NCI-H524 (cell line): ENCODE results near the gene ANKRD13A.
"Not testable (repeated sequence)": the region's sequence is repeated elsewhere in the genome, so short reads cannot be mapped to it uniquely, and the experiment has no call there.

Source experiments
- DNase-seq, 2 experiments: peaks; one replicate each; lab custom pipeline; 2025; lab: John Stamatoyannopoulos, UW

Gene ANKRD13A

DNA sequence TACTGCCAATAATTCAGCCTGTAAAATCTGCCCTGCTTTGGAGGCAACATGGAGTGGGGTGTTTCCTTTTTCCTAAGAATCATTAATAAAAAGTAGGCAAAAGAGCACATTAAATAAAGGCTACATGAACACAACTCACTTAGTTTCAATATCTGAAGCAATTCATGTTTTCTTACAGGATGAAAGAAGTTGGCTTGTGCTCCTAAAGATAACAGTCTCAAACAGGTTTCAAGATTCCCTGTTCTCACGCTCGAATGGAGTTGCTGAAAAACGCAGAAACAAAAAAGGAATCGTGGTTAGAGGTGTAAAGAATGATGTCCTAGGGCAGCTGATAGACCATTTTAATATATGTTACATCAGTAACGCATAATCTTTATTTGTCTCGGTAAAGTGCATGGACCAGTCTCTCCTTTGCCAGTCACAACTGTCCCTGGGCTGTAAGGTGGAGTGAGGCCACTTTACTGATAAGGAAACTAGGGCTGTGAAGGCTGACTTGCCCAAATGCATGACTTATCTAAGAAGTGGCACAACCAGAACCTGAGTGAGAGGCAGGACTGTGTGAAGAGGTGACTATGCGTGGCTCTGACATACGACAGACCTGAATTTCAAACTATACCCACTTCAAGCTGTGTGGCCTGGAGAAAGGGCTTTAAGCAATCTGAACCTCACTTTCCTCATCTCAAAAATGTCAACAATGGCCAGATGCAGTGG lies 15.6 kb upstream of the ANKRD13A start:
- no peak for DNase-seq

- DNase-seq: not testable (repeated sequence)
Measured at GRCh38 chr12:109986236-109986635, 13.0 kb upstream of the ANKRD13A start.

DNA sequence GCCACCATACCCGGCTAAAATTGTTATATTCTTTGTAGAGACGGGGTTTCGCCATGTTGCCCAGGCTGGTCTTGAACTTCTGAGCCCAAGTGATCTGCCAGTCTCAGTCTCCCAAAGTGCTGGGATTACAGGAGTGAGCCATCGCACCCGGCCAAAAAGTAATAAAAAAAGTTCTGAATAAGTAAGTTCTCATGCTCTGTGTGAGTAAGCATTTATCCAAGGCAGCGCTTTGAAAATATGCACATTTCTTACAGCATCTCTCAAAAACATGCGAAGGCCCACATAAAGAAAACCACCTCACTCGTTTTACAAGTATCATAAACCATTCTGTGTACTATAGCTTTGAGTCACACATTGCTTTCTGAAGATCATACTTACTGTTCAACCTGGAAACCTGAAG lies 11.6 kb upstream of the ANKRD13A start:
- DNase-seq: no peak

- no peak for DNase-seq
Measured at GRCh38 chr12:109988274-109988673, 11.0 kb upstream of the ANKRD13A start.

GRCh38 chr12:109988903-109989302 lies 10.3 kb upstream of the ANKRD13A start:
- DNase-seq: no peak

- peak in 1 of 2 experiments; percentile 39 for DNase-seq
Measured at GRCh38 chr12:109989380-109989779, 9.8 kb upstream of the ANKRD13A start.

DNA sequence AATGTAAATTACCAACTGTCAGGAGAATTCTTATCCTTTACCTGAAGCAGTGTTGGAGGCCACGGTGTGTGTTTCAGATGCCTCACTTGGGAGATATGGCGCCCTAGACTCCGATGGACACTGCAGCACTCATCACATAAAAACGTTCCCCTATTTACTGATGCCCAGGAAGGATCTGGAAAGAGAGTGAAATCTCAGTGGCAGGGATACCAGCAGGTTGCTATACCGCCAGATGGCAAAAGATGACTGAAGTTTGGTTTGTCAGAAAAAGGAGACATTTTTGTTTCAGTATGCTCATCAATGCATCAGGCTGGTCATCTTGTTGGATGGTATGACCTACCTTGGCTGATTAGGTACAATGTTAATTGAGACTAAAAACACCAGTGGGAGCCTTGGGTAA lies 7.6 kb upstream of the ANKRD13A start:
- no peak for DNase-seq

DNA sequence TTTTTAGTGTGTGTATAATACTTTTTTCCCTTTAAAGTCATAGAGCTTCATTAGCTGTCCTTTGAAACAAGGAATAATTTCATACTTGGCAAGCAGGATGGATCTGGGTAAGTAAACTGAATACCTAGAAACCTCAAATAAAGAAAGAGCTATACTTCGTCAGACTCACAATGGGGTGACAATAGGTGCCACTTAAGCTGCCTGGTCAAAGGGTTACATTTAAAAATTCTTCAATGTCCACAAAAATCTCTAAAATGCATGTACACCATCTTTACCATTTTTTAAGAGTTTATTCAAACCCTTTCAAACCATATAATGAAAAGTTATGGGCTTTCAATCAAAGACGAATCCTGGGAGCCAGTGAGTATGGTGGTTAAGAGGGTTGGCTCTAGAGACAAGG lies 6.1 kb upstream of the ANKRD13A start:
- DNase-seq: no peak

- DNase-seq: no peak
Measured at GRCh38 chr12:109994401-109995175, 4.6 kb upstream of the ANKRD13A start.

GRCh38 chr12:109995361-109995685 lies 3.9 kb upstream of the ANKRD13A start:
- no peak for DNase-seq

- peak; percentile 87 to 91 for DNase-seq
Measured at GRCh38 chr12:109995686-109996482, 3.3 kb upstream of the ANKRD13A start, which contains the start of gene GIT2. GIT2 (minus strand) TSS chr12:109996368; CDS start chr12:109996224, 144 bp downstream.

- no peak for DNase-seq
Measured at GRCh38 chr12:109996483-109996853, 2.8 kb upstream of the ANKRD13A start.

DNA sequence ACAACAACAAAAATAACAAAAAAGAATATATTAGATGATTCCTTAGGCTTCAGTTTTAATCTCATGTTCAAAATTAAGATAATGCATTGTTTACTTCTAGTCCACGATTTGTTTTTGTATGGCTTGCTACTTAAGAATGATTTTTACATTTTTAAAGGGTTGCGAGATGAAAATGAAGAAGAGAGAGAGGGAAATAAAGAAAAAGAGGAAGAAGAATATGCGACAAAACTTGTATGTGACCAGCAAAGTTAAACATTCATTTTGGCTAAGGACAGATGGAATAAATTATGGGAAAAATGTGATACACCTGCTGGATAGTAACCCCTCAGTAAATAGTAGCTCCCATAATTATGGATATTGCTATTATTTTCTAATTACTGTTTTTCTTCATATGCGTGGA lies 1.8 kb upstream of the ANKRD13A start:
- no peak for DNase-seq

DNA sequence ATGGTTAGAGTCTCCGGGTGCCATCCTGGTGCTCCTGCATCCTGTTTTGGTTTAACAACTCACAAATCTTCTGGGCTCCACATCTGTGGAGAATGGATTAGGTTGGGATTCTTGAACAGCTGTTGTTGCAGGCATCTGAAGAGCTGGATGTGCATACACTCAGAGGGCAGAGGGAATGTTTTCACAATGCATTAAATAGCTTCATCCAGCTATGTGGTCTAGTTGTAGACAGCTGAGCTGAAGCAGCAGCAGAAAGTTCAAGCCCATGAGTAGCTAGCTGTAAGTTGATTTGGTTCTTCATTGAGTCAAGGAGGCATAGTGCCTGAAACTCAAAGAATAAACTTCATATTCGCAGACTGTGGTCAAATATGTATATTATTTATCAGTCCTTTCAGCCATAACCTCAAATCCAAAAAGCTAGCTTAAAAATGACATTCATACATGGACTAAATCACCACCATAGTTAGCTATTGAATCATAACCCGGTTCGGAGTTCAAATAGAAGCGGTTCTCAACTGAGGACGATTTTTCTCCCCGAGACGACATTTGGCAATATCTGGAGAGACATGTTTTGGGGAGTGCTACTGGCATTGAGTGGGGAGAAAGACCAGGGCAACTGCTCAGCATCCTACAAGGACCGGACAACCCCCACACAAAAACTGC lies 858 bp upstream of the ANKRD13A start:
- peak in 1 of 2 experiments; percentile 56 for DNase-seq

- DNase-seq: no peak
Measured at GRCh38 chr12:109999649-109999971, 380 bp downstream of the ANKRD13A start.

- DNase-seq: peak in 1 of 2 experiments; percentile 12
Measured at GRCh38 chr12:109999983-110000505, 814 bp downstream of the ANKRD13A start.

DNA sequence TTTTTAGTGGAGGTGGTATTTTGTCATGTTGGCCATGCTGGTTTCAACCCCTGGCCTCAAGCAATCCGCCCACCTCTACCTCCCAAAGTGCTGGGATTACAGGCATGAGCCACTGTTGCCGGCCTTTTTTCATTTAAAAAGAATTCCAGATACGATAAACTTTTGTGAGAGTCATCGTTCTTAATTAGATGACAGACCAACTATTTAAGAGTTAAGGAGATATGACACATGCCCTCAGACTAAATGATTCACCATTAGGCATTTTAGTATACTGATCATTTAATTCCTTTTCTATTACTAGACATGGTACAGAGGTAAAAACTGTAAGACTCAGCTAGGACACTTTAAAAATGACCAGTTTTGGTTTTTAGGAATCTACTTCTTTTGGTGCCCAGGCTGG lies 2.4 kb downstream of the ANKRD13A start:
- no peak for DNase-seq

DNA sequence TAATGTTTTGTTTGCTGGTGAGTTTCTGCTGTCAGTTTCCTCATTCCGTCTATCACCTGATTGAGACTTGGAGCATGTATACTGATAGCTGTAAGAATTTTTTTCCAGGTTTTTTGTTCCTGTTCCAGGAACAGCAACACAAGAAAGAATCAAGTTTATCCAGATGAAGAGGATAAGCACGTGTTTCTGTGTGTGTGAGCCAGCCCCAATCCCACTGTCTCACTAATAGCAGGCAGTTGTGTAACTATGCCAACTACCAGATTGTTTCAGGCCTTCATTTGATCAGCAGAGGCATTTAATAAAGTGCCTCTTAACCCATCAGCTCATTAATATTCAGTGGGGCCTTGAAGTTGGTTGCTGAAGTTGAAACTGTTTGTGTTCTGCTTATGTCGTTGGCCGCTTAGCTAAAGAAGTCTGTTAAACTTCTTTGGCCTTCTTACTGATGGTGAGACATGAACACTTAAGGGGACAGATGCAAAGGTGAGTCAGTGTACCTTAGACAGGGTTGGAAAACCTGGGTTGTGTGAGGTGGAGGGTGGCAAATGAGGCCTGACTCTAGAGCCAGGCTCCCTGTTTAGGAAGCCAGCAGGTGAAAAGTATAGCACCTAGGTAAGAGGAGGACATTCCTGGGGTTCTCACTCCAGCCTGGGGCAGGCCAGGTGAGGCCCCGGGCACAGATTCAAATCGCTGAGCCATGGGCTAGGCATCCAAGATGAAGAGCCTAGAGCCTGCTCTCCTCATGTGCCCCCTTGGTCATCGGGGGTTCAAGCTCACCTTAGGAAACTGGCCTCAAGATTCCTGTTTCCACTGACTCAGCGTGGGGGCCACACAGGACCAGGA lies 3.7 kb downstream of the ANKRD13A start:
- DNase-seq: no peak

- DNase-seq: no peak
Measured at GRCh38 chr12:110004598-110004997, 5.4 kb downstream of the ANKRD13A start.

DNA sequence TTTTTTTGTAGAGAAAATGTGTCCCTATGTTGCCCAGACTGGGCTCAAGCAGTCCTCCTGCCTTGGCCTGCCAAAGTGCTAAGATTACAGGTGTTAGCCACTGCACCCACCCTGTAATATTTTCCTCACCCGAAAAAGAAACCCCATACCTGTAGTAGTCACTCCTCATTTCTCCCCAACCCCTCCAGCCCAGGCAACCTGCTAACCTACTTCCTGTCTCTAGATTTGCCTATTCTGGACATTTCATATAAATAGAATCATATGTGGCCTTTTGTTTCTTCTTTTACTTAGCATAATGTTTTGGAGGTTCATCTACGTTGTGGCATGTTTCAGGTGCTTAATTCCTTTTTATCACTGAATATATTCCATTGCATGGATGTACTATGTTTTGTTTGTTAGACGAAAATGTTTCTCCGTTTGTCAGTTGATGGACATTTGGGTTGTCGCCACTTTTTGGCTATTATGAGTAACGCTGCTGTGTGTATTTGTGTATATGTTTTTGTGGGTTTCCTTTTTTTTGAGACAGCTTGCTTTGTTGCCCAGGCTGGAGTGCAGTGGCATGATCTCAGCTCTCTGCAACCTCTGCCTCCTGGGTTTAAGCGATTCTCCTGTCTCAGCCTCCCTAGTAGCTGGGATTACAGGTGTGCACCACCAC lies 6.2 kb downstream of the ANKRD13A start:
- DNase-seq: no peak

DNA sequence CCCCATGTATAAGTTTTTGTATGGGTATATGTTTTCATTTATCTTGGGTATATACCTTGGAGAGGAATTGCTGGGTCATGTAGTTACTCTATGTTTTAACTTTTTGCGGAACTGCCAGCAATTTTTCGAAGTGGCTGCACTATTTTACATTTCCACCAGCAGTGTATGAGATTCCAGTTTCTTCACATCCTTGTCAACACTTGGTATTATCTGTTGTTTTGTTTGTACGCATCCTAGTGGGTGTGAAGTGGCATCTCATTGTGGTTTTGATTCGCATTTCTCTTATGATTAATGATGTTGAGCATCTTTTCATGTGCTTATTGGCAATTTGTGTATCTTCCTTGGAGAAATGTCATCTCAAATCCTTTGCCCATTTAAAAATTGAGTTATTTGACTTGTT lies 6.9 kb downstream of the ANKRD13A start:
- DNase-seq: no peak
